Small intestine (tissue), 7 donors: ENCODE results near the gene DUSP23. TPM values are rescaled to one million over a fixed set of nuclear protein-coding genes. Genes with fewer than 3 reads are reported as not detected.

Experiments used
- DNase-seq, 2 donors: peaks; one replicate each; pipeline versions ENCODE4 v3.0.0 to v3.0.0-alpha.2; 2013
- FAIRE-seq: peaks from 2 replicates; lab custom pipeline; 2012; peaks lifted over from hg19 to GRCh38; lab: Jason Lieb, UNC
- H3K27ac ChIP-seq, 3 donors: one replicate each; pipeline ENCODE4 v1.5.1; 2013; ENCODE audit warnings: low read length in 2 of 3, mild to moderate bottlenecking in 2 of 3, control low read depth in 1 of 3, inconsistent platforms in 1 of 3, low read depth in 1 of 3, moderate library complexity in 1 of 3
- H3K27me3 ChIP-seq, 3 donors: one replicate each; pipeline ENCODE4 v1.6.1; 2013; ENCODE audit warnings: low read length in 3 of 3, inconsistent platforms in 1 of 3; ENCODE audit not compliant: control insufficient read depth in 3 of 3, insufficient read depth in 3 of 3
- H3K36me3 ChIP-seq, 3 donors: one replicate each; pipeline ENCODE4 v1.6.1; 2013; ENCODE audit warnings: low read length in 3 of 3, inconsistent platforms in 1 of 3, low read depth in 1 of 3, mild to moderate bottlenecking in 1 of 3, moderate library complexity in 1 of 3; ENCODE audit not compliant: control insufficient read depth in 3 of 3, insufficient read depth in 2 of 3
- H3K4me1 ChIP-seq, 3 donors: one replicate each; pipeline ENCODE4 v1.6.1; 2013; ENCODE audit warnings: low read length in 2 of 3, inconsistent platforms in 1 of 3, low read depth in 1 of 3, mild to moderate bottlenecking in 1 of 3, moderate library complexity in 1 of 3; ENCODE audit not compliant: control insufficient read depth in 3 of 3, insufficient read depth in 2 of 3
- H3K4me3 ChIP-seq, 3 donors: one replicate each; pipeline ENCODE4 v1.5.1; 2013; ENCODE audit warnings: low read length in 3 of 3, control low read depth in 1 of 3, inconsistent platforms in 1 of 3, low read depth in 1 of 3, mild to moderate bottlenecking in 1 of 3, moderate library complexity in 1 of 3
- H3K9me3 ChIP-seq, 2 donors: one replicate each; pipeline ENCODE4 v1.6.1; 2013; ENCODE audit warnings: low read depth in 1 of 2, low read length in 1 of 2; ENCODE audit not compliant: control insufficient read depth in 2 of 2, insufficient read depth in 1 of 2
- WGBS, 3 donors: extraction: QIAGEN DNeasy Blood & Tissue Kit; methylation state at CpG; one replicate each; pipeline ENCODE4 v1.1.7; 2013; 5-methylcytosine and 5-hydroxymethylcytosine counted together
- polyA plus RNA-seq, 4 donors: library from polyadenylated mRNA; stranded (reverse) in 3 of 4; unstranded in 1 of 4; fragments of 200-250 nt in 3 of 4; fragments of 120-200 nt in 1 of 4; gene quantifications; one replicate each; pipeline versions ENCODE4 v1.2.1 to v1.2.3, GENCODE V29; 2013
- donor health status: healthy with polysubstance abuse.
- donor health status: control.
- donor health status: control.
- donor health status: Bipolar disorder and iron deficiency.
- donor health status: healthy.

The DUSP23 gene
- polyA plus RNA-seq, 4 donors: 39.2 to 128 (median 85.4) TPM

GRCh38 chr1:159790237-159790917 lies 9.6 kb downstream of the DUSP23 start:
- Histone ChIP-seq H3K36me3 (no peaks in the 10 kb centered on the region), H3K4me1 (no peaks in the 10 kb centered on the region), H3K27ac (no peak overlapping the region), H3K27me3 (peaks cover 0 to 3% (median 0%) of the 10 kb centered on the region in 3 donors), H3K4me3 (no peak overlapping the region), H3K9me3 (no peaks in the 10 kb centered on the region)
- FAIRE-seq (no peak), DNase-seq (peak; percentile 38 to 63)
- 0 to 16% (median 14%) methylated on average over 2 of the region's 2 CpGs for WGBS, 3 donors

DNA sequence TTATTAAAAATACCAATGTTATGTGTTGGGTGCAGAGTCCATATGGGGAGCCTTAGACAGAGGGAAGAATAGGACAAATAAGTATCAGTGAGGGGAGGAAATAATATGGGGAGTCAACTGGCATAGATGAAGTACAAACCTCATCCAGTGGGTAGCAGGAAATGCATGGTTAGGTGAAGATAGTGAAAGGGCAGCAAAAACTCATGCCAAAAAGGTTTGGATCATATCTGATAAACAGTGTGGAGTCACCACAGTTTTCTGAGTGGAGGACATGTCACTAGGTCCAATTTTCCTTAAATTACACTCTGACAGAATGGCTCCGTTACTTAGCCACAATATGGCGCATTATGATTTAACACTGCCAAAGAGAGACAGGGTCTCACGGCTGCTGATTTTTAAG lies 10.3 kb downstream of the DUSP23 start:
- H3K27me3 ChIP-seq: peaks cover 0 to 3% (median 0%) of the 10 kb centered on the region in 3 donors
- FAIRE-seq (no peak), DNase-seq (no peak)
- no peaks in the 10 kb centered on the region for H3K4me1 ChIP-seq
- WGBS, 3 donors: 48 to 61% (median 56%) methylated on average over 3 of the region's 3 CpGs
- H3K9me3 ChIP-seq: no peaks in the 10 kb centered on the region
- H3K27ac ChIP-seq: no peak overlapping the region
- no peaks in the 10 kb centered on the region for H3K36me3 ChIP-seq
- H3K4me3 ChIP-seq: no peak overlapping the region

GRCh38 chr1:159791461-159791860 lies 10.7 kb downstream of the DUSP23 start:
- WGBS, 3 donors: 10 to 27% (median 16%) methylated on average over 3 of the region's 3 CpGs
- Histone ChIP-seq H3K4me1 (no peaks in the 10 kb centered on the region), H3K27ac (no peak overlapping the region), H3K4me3 (no peak overlapping the region), H3K9me3 (no peaks in the 10 kb centered on the region), H3K36me3 (no peaks in the 10 kb centered on the region), H3K27me3 (peaks cover 0 to 3% (median 0%) of the 10 kb centered on the region in 3 donors)
- DNase-seq (no peak), FAIRE-seq (no peak)

- 51 to 66% (median 65%) methylated on average over 5 of the region's 5 CpGs for WGBS, 3 donors
- Histone ChIP-seq H3K4me3 (no peak overlapping the region), H3K27ac (no peak overlapping the region), H3K36me3 (no peaks in the 10 kb centered on the region), H3K4me1 (no peaks in the 10 kb centered on the region), H3K9me3 (no peaks in the 10 kb centered on the region), H3K27me3 (peaks cover 0 to 4% (median 3%) of the 10 kb centered on the region in 3 donors)
- FAIRE-seq: no peak
- DNase-seq: no peak
Measured at GRCh38 chr1:159795534-159795933, 14.8 kb downstream of the DUSP23 start.

DNA sequence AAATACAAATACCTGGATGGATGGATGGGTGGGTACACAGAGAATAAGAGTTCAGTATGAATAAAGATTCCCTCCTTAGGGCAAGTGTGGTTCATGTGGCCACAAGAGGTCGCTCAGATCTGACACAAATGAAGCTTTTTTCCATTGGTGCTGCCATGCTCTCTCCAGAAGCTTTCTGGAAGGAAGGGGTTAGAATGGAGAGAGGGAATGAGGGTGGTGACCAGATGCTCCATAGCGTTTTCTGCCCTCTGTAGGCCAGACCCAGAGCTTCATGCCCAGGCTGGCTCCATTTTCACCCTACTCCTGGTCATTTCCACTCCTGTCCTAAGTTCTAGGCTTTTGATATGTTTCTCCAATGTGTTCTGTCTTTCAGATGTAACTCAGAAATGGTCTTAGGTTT lies 18.1 kb downstream of the DUSP23 start:
- no peak overlapping the region for H3K27ac ChIP-seq
- DNase-seq (peak; percentile 82 to 84), FAIRE-seq (no peak)
- WGBS, 3 donors: 0 to 5% (median 3%) methylated on average over 2 of the region's 2 CpGs
- H3K4me3 ChIP-seq: no peak overlapping the region
- H3K9me3 ChIP-seq: no peaks in the 10 kb centered on the region
- peaks cover 0 to 4% (median under 1%) of the 10 kb centered on the region in 3 donors for H3K27me3 ChIP-seq
- no peaks in the 10 kb centered on the region for H3K4me1 ChIP-seq
- no peaks in the 10 kb centered on the region for H3K36me3 ChIP-seq

GRCh38 chr1:159799446-159799985 lies 18.8 kb downstream of the DUSP23 start:
- WGBS, 3 donors: 96 to 97% (median 97%) methylated on average over 4 of the region's 4 CpGs
- no peak for FAIRE-seq
- peaks cover 0 to 4% (median 2%) of the 10 kb centered on the region in 3 donors for H3K27me3 ChIP-seq

DNA sequence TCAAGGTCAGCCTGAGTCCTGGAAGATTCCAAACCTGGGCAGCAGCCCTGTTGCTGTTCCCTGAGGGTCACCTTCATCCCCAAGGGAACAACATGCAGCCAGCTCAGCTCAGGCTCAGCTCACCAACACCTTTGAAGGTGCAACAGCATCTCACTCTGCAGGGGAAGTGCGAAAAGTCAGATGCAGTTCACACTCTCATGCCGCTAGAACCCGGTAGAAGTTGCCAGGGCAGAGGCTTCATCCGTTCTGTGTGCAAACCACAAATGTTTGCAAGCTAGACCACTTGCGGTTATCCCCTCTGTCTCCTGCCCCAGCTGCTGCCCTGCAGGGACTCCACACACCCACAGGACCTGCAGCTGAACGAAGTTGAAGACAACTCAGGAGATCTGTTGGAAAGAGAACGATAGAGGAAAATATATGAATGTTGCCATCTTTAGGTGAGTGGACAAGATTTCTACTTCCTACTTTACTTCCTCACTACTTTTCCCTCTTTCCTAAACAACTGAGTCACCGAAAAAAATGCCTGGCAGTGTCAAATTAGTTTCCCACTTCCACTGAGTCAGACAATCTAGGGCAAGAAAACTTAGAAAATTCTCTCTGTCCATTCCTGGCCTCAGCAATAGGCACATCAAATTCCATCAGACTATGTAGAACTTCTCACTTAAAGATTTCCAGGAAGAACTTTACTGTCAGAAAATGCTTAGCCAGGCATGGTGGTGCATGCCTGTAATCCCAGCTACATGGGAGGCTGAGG lies 19.6 kb downstream of the DUSP23 start:
- FAIRE-seq: no peak
- DNase-seq: peak in 1 of 2 donors; percentile 40
- H3K27ac ChIP-seq: no peak overlapping the region

More at GRCh38 chr1:159799446-159799985, 18.8 kb downstream of the DUSP23 start:
- Histone ChIP-seq H3K9me3 (no peaks in the 10 kb centered on the region), H3K4me3 (no peak overlapping the region), H3K36me3 (no peaks in the 10 kb centered on the region), H3K4me1 (no peaks in the 10 kb centered on the region), H3K27ac (no peak overlapping the region)
- DNase-seq: no peak

DNA sequence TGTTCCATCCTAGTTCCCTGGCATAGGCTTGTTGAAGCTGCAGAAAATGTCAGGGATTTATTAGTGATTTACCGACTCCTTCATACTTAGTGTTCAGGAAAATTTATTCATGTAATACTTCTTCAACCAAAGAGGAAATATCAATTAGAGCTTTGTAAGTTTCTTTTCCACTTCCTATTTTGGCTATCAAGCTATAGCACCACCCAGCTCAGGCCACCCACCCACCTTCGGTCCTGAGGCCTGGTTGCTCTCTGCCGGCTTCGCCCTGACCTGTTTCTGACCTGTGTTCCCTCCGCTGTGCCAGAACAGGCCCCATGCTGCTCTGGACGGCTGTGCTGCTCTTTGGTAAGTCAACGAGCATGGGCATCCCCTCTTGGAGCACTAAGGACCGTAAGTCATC lies 21.3 kb downstream of the DUSP23 start, which contains the start of gene FCRL6:
Gene FCRL6, plus strand, starts transcription at position 250 of the 400 bp plus-strand sequence. Its CDS starts 65 bp downstream, at position 315.
- Histone ChIP-seq H3K27ac (no peak within 1 kb of the TSS), H3K36me3 (no peaks in the 10 kb centered on the region), H3K4me1 (no peaks in the 10 kb centered on the region), H3K9me3 (no peaks in the 10 kb centered on the region), H3K4me3 (no peak within 1 kb of the TSS), H3K27me3 (peaks cover 0 to 2% (median 0%) of the 10 kb centered on the region in 3 donors)
- whole genome bisulfite sequencing, 3 donors: 83 to 90% (median 90%) methylated on average over 8 of the region's 8 CpGs
- no peak for FAIRE-seq
- no peak for DNase-seq

More for the DNA sequence above, 19.6 kb downstream of the DUSP23 start:
- Histone ChIP-seq H3K36me3 (no peaks in the 10 kb centered on the region), H3K4me3 (no peak overlapping the region), H3K27me3 (peaks cover 0 to 4% (median 2%) of the 10 kb centered on the region in 3 donors), H3K4me1 (no peaks in the 10 kb centered on the region), H3K9me3 (no peaks in the 10 kb centered on the region)
- WGBS, 3 donors: 64 to 85% (median 68%) methylated on average over 8 of the region's 8 CpGs
